Mammary epithelial cell (primary cell): ENCODE results near the gene TRIM50.

Experiments
- CTCF ChIP-seq, 2 donors: IDR thresholded peaks in 1 of 2; conservative IDR thresholded peaks in 1 of 2; 2 replicates each; pipeline ENCODE4 v1.5.1; 2011 to 2012; ENCODE audit warnings: inconsistent platforms in 2 of 2, low read length in 2 of 2, mild to moderate bottlenecking in 2 of 2, control low read depth in 1 of 2, low read depth in 1 of 2; ENCODE audit not compliant: insufficient read depth in 1 of 2; ENCODE audit errors: extremely low read depth in 1 of 2
- EZH2 ChIP-seq: IDR thresholded peaks from 2 replicates; pipeline ENCODE4 v1.6.1; 2012; ENCODE audit warnings: low read length, inconsistent platforms, borderline replicate concordance

DNA sequence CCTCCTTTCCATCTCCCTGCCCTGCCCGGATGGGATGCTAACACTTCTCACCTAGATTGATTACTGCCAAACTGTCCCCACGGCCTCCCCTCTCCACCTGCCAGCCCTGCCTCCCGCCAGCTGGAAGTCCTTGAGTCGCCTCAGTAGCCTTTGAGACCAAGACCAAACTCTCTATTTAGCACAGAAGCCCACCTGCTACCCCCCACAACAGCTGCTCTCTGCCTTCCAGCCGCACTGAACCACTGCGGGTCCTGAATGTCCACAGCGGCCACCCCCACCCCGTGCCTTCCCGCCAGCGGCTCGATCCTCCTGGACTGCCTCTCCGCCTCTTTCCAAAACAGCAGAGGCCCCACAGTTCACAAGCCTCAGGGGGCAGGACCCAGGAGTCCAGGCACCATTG, 39.1 kb upstream of the TRIM50 start:
- no peak for TF ChIP-seq CTCF (conservative IDR thresholded peaks at IDR 0.05 in 1 of 2, IDR thresholded peaks at IDR 0.05 in 1 of 2; ENCODE audit: extremely low read depth in 1 of 2, insufficient read depth in 1 of 2, low read depth in 1 of 2, low read length in 2 of 2)
- no peak for TF ChIP-seq EZH2
